GM12864 (cell line): ENCODE data around the gene RGS1.

Source experiments
- DNase-seq: peaks from one replicate; pipeline ENCODE4 v3.0.0-alpha.2; 2011; ENCODE audit warnings: low read depth
- H3K4me3 ChIP-seq: 2 replicates; pipeline ENCODE4 v1.5.1; 2011; ENCODE audit warnings: mild to moderate bottlenecking, low read depth, low read length, control low read depth
- TF ChIP-seq, protein P1 (sequence below): IDR thresholded peaks from 2 replicates; pipeline ENCODE4 v1.5.1; 2011; ENCODE audit warnings: low read depth, mild to moderate bottlenecking, moderate library complexity, low read length, control low read depth, inconsistent platforms; ENCODE audit errors: missing control alignments

Gene RGS1

DNA sequence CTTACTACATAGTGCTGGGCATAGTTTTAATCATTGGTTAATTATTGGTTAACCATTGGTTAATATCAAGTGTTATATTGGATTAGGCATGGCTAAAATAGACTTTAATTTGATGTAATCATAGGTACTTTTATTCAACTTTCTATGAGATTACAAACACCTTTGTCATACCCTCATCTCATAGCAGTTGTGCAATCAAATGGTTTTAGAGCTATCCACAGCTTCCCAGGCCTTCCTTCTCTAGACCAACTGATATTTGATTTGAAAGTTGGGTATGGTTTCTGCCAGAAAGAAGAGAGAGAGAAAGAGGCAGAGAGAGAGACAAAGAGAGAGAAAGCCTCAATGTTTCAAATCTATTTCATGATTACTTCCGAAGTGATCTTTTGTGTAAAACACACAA lies 9.6 kb upstream of the RGS1 start:
- no peak overlapping the region for H3K4me3 ChIP-seq
- DNase-seq = no peak
- TF ChIP-seq, protein P1, sequence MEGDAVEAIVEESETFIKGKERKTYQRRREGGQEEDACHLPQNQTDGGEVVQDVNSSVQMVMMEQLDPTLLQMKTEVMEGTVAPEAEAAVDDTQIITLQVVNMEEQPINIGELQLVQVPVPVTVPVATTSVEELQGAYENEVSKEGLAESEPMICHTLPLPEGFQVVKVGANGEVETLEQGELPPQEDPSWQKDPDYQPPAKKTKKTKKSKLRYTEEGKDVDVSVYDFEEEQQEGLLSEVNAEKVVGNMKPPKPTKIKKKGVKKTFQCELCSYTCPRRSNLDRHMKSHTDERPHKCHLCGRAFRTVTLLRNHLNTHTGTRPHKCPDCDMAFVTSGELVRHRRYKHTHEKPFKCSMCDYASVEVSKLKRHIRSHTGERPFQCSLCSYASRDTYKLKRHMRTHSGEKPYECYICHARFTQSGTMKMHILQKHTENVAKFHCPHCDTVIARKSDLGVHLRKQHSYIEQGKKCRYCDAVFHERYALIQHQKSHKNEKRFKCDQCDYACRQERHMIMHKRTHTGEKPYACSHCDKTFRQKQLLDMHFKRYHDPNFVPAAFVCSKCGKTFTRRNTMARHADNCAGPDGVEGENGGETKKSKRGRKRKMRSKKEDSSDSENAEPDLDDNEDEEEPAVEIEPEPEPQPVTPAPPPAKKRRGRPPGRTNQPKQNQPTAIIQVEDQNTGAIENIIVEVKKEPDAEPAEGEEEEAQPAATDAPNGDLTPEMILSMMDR = no peak

DNA sequence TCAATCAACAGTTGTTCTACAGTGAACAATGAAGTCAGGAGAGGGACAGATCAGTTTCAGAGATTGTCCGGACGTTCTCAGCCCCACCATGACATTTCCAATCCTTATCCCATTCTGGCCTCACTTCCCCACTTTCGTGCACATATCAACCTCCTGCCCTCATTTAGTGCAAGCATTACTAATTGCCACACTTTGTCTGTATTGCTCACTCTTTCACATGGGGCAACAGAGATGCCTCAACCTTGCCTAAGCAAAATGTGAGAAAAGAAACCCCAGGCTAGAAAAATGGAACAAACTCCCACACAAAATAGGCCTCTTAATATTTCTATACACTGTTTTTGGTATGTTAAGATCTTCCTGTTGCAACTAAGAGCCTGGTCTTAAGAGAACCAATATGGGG lies 8.9 kb upstream of the RGS1 start:
- TF ChIP-seq, protein P1 = no peak

DNA sequence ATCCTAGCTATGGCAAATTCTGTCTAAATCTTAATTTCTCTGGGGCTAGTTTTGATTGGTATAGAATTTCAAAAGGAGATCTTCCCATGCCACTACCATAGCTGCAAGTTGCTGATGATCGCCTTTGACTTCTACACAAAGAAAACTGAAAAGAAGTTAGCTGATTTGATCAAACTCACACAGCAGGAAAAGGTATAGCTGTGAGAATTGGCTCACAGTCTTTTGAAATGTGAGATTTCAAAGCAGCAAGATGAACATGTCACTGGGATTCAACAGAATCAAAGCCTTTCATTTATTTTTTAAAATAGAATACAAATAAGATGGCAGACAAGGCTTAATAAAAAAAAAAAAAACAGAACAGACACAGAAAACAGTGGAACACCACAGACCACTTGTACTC lies 7.5 kb upstream of the RGS1 start:
- H3K4me3 ChIP-seq = no peak overlapping the region
- DNase-seq = no peak
- TF ChIP-seq, protein P1 = no peak

More for the DNA sequence above, 8.9 kb upstream of the RGS1 start:
- no peak overlapping the region for H3K4me3 ChIP-seq
- DNase-seq = no peak

DNA sequence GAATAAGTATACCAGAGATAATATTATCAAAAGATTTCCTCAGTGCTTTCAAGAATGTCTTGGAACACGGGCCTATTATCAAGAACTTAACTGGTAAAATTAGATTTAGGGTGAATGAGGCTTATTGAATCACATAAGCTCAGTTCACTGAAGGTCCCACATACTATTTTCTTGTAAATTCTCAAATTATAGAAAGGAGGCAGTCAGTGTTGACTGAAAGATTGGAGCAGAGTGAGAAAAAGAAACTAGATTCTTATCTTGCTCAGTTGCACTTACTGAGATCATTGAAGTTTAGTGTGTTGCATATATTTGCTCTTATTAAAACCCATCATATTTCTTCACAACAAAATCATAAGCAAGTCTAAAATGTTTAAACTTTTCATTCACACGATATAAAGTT lies 3.9 kb upstream of the RGS1 start:
- H3K4me3 ChIP-seq = no peak overlapping the region
- no peak for DNase-seq
- TF ChIP-seq, protein P1 = no peak

DNA sequence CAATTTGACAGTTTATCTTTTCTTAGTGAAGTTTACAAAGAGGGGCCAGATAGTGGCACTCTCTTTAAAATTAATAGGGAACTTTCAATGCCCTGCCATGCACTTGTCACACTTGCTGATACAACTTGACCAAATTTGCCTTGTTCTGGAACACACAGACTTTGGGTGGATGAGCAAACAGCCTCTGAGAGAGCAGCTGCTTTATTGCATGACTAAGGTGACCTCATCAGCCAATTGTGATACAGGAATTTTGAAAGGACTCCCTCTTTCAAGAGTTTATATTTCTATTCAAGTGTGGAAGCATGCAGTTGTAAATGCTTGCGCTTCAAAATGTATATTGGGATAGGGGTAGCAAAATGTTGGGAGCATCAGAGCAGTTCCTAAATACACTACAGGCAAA lies 2.1 kb upstream of the RGS1 start:
- TF ChIP-seq, protein P1 = no peak
- H3K4me3 ChIP-seq = no peak overlapping the region
- DNase-seq = no peak

DNA sequence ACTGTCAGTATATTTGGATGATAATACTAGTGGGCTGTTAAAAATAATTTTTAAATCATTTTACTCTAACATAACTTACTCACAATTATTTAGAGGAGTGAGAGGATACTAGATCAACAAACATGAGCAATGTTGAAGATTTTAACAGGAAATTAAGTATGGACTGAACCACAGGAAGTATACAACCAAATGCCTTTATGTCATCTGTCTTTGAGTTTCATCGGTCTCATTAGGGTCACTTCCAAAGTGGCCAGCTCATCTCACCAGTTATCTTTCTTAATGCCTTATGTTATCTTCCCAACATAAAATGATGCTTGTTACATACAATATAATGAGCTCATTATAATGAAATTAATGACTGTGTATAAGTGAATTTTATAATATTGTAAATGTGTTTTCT lies 1.5 kb upstream of the RGS1 start:
- TF ChIP-seq, protein P1 = no peak
- H3K4me3 ChIP-seq = no peak overlapping the region
- DNase-seq = no peak
